ENCODE measurements around the gene ADGRD1.

ADGRD1 gene

DNA sequence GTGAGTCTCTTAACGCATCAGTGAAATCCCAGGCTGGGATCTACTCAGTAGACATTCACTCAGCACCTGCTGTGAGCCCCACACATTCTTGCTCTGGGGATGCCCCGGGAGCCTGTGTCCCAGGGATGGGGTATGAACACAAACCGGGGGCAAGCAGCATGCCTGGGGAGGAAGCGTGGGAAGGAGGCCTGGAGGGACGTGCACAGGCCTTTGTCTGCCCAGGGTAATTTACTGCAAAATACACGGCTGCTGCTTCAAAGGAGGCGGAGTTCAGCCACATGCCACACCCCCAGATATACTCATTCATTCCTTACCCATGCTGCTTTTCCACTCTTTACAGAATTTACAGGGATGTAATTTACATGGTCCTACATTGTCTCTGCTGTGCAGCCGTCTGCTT lies 187.8 kb downstream of the ADGRD1 start:
- no peak for DNase-seq

DNA sequence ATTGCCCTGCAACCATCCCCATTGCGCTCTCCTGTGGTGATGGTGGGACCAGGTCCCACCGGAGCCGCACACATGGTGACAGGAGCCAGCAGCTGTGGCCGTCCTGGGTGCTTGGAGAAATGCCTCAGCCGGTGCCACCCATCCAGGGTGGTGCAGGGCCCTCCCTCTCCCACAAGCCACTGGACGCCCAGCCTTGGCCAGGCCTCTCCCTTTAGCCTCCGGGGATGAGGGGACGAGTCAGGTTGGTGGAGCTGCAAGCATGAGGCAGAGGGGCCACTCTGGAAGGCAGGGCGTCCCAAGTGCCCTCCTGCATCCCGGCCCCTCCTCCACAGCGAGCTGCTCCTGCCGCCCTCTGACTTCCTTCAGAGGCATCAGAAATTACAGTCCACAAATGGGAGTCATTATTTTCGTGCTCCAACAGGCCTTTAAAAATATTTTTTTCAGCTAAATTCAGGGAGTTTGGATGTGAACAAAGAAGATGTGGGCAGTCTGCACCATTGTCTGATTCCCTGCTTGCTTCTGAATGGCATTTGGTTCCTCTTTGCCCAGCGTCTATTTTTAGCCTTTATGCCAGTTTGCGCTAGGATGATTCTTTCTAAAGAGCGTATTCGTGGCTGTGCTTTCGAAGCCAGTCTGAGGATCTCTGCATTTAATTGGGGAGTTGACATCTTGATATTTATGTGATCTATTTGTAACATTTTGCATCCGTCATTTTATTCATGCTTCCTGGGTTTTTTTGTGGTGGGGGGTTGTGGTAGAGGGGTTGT lies 189.4 kb downstream of the ADGRD1 start:
- DNase-seq, result no peak

DNA sequence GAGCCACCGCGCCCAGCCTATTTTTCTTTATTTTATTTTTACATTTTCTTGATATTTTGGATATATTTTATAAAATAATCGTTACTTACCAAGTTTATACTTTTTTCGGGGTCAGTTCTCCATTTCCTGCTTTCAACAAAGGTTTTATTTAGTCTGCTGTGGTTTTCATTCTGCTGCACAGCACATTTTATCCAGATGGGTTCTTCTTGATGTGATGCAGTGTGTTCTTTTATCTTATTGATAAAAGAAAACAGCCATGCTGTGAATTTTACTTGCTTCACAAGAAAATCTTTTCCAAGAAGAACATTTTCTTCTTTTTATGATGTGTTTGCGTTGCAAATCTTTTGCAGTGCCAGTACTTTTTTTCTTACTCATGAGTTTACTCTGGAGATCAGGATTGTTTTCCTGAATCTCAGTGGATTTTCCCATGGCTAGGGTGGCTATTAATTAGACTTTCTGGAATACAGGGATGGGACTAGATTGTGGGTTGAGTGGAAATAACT lies 192.5 kb downstream of the ADGRD1 start:
- no peak for DNase-seq

DNA sequence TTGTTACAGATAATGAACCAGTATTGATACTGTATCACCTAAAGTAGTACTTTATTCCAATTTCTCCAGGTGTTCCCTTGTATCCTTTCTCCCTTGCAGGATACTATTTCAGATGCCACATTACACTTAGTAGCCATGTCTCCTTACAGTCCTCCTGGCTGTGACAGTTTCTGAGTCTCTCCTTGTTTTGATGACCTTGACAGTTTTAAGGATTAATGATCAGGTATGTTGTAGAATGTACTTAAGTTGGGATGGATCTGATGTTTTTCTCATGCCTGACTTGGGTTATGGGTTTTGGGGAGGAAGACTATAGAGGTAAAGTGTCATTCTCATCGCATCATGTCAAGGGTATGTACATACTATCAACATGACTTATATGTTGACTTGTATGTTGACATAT lies 193.6 kb downstream of the ADGRD1 start:
- no peak for DNase-seq

DNA sequence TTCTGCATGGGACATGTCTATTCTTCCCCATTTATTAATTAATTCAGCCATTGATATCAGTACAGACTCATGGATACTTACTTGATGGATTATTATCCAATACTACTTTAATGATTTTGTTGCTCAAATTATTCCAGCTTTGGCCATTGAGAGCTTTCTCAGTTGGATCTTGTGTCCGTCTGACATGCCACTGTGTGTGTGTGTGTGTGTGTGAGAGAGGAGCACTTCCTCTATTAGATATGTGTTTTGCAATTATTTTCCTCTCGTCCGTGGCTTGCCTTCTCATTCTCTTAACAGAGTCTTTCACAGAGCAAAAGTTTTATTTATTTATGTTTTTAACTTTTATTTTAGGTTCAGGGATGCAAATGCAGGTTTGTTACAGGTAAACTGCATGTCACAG lies 194.2 kb downstream of the ADGRD1 start:
- DNase-seq, result no peak

DNA sequence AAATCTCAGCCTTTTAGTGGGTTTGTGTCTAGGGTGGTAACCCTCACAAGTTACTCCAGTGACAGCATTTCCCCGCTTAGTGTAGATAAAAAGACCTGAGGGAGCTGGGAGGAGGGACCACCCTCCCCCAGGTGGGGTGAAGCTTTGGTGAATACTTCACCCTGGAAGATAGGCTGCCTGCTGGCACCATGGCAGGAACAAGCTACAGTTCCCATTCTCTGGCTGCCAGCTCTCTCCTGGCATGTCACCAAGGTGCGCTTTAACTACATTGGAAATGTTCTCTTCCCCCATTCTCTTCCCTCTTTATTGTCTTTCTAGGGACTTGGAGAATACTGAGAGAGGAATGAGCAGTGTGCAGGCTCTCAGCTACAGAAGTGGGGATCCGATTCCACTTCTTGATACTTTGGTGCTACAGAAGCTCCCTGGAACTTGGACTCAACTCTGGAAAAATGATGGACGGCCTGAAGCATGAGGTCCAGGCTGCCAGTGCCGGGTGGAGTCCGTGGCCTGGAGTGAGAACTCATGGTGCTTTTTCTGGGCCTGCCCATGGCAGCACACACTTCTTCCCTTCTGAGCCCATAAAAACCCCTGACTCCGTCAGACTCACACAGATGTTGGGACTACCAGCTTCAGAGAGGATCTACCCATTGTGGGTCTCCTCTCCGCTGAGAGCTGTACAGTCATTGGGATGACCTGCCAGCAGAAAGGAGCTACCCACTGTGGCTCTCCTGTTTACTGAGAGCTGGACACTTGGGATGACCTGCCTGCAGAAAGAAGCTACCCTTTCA lies 198.0 kb downstream of the ADGRD1 start:
- DNase-seq, result no peak

DNA sequence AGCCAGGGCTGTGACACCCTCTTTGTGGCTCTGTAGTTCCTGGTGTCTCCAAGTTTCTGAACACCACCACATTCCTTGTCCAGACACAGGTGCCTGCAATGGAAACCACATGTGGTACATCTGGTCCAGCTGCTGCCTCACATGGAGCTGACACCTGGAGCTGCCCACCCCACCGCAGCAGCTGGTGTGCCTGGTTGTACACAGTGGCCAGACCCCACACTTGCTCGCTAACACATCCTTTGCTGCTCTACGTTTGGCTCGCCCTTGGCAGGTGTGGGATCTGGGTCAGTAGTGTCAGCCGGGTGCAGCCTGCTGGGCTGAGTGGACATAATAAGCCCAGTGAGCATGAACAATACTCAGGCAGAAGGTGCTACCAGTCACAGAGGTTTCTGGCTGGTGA lies 198.9 kb downstream of the ADGRD1 start:
- DNase-seq, result no peak

DNA sequence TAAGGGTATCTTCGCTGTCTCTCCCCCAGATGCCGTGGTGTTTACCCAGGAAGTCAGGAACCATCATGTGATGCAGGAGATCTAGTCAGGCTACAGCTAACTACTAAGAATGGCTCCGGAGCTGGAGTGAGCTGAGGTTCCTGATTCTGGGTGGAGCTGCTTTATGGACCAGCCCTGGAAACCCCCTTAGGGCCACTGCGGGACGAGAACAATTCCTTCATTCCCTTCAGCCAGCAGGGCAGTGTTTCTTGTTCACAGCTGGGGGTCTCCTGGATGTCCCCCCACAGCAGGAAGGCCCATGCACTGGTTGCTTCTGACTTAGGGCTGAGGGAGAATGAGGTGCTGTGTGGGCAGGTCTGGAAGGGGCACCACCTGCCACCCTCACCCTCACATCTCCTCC lies 199.3 kb downstream of the ADGRD1 start:
- no peak for DNase-seq

DNA sequence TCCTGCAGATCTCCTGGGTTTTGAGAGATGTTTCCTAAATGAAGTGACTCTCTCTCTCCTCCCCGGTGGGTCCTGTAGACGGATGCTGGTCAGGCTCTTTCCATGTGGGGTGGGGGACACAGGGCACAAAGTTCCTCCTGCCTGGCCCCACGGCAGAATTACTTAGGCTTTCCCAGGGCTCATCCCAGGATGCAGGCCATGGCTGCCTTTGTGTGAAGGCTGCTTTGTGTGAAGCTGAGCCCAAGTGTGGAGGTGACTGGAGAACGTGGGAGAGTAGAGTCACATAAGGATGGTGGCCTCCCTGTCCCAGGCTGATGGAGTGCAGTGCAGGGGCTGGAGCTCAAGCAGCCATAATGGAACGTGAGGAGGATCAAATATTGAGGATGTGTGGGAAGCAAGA lies 200.2 kb downstream of the ADGRD1 start:
- DNase-seq, result no peak

DNA sequence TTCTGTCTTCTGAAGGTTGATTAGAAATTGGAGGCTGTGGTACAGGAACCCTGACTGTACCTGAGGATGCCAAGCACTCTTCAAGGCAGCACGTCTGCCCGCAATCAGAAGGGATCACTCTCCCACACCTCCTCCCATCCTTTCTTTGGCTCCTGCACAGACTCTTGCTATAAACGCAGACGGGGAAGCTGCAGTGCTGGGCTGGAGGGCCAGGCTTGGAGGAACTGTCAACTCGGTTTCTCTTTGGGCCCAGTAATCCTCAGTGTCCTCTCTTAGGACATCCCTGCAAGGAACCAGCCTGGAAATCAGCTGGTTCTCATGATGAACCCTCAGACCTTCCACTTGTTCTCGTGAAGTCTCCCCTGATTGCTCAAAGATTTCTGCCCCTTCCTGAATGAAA lies 201.4 kb downstream of the ADGRD1 start:
- DNase-seq, result no peak

DNA sequence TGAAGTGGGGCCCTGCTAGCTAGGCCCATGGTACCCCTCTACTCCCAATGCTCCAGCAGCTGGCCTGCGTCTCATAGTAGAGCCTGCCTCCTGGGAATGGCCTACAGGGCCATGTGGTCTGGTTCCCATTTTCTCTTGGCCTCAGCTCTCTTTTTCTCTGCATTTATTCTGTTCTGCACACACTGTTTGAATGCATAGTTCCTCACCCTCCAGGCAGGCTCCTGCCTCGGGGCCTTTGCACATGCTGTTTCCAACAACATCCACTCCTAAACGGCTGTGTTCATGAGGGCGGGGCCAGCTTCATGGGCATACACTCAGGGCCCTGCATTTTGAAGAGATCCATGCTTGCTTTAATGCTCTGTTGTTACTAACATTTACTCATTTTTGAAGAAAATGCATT lies 204.0 kb downstream of the ADGRD1 start:
- DNase-seq, result no peak

DNA sequence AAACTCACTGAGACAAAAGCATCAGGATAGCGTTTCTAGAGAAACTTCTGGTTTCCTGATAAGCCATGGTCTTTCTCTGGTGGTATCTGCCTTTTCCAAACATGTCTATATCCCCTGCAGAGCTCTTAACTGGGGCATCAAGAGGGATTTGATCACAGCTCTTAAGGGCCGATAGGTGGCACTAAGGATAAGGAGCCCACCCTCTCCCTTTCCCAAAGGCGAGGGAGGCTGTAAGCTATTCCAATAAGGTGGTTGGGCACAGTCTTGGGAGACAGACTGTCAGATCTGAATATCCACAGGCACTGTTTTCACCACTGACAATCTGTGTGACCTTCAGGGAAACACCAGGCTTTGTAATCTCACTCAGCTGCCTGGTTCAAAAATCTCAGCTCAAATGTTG lies 206.0 kb downstream of the ADGRD1 start:
- DNase-seq, result no peak

DNA sequence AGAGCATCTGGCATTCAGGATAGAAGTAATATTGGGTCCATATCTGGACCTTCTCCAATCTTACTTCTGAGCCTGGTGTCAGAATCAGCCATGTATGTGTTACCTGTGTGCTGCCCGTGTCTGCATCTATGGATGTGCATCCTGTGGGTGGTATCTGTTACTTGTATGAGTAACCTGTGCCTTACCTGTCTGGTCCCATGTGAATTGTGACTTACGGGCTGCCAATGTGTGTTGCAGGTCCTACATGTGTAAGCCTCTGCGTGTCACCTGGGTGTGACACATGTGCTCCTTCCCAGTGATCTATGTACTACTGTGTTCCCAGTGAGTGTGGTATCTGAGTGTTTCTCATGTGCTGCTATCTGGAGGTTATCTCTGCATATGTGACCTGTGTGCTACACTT lies 208.4 kb downstream of the ADGRD1 start:
- DNase-seq, result no peak

DNA sequence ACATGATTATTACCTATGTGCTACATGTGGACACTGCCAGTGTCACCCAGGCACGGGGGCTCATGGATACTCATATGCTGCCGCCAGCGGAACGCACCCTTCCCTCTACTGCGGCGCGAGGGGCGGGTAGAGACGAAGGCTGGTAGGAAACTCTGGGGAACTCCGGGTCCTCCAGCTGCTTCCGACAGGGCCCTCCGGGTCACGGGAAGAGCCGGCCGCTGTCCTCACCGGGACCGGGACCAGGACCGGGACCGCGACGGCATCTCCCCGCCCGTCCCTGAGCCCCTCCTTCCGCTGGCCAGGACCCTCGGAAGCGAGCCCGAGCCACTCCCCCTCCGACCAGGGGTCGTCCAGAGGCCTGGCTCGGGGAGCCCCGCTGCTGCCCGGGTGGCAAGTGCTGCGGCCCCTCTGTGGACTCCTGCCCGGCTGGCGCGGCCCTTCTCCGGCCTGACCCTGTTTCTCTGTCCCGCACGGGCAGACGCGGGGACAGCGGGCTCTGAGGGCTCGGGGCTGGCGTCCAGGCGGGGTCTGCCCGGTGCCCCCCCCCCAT lies 209.6 kb downstream of the ADGRD1 start:
- DNase-seq, result no peak

DNA sequence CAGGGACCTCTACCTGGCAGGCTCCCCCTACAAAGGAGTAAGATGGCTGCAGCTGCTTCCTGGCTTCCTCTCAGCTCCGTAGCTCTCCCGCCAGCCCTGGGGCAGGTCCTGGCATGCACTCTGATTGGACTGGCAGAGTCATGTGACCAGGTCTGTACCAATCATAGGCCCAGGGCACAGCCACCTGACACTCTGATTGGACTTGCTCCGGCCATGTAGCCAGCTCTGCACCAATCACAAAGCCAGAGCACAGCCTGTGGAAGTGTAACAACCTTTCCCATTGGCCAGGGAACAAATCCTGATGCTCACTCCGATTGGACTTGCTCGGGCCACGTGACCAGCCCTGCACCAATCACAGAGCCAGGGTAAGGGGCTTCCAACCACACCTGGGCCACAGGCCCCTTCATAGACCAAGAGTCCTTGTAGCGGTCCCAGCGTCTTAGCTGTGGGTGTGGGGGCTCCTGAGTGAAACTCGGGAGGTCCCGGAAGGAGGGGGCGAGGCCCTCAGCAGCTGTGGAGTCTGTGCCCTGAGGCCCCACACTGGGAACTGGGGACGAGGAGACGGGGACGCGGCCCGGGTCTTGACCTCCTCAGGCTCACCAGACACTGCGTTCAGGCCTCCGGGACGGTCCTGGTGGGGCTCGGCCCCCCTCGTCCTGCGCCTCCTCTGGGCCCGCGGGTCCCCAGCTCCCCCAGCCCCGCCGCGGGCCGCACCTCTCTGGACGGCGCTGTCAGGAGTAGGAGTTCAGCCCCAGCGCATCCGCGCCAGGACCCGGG lies 210.6 kb downstream of the ADGRD1 start:
- DNase-seq, result no peak

DNA sequence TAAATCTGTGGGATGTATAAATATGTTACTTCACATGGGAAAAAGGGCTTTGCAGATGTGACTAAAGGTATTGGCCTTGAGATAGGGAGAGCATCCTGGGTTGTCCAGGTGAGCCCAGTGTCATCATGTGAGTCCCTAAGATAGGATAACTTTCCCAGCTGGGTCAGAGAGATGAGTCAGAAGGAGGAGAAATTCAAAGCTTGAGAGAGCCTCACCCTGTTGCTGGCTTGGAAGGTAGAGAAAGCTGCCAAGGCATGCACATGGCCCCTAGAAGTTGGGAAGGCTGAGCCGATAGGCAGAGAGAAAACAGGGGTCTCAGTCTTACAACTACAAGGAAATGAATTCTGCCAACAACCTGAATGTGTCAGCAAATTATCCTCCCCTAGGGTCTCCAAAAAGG lies 213.0 kb downstream of the ADGRD1 start:
- DNase-seq, result no peak

DNA sequence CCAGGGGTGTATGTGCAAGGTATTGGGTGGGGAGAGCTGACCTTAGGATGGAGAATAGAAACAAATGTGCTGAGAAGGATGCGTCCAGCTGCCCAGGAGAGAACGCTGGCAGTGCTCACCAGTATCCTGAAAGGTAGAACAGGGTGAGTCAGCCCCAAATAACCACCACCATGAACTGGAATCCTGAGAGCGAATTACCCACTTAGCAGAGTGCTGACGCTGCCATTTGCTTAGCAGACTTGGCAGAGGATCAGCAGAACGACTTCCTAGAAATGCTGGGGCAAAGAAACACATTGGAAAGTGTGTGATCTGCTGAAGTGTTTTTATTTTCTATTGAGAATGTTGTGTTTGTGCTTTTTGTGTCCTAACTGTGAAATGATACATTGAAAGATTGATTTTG lies 213.6 kb downstream of the ADGRD1 start:
- no peak for DNase-seq

DNA sequence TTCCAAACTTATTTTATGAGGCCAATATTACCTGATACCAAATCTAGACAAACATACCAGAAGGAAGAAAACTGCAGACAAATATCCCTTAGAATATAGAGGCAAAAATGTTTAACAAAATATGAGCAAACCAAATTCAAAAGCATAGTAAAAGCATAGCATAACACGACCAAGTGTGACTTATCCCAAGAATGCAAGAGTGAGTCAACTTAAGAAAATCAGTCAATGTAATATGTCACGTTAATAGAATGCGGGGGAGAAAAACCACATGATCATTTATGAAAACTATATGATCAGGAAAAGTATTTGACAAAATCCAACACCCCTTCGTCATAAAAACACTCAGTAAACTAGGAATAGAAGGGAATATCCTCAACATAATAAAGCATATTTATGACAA lies 217.3 kb downstream of the ADGRD1 start:
- DNase-seq, result no peak

DNA sequence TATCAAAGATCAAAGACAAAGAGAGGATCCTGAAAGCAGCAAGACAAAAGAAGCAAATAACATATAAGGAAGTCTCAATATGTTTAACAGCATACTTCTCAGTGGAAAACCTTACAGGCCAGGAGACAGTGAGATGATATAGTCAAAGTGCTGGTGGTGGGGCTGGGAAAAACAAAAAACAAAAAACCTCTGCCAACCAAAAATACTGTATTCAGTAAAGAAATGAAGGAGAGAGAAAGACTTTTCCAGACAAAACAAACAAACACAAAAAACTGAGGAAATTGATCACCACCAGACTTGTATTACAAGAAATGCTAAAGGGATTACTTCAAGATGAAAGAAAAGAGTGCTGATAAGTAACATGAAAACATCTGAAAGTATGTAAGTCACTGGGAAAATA lies 221.2 kb downstream of the ADGRD1 start:
- DNase-seq, result no peak

DNA sequence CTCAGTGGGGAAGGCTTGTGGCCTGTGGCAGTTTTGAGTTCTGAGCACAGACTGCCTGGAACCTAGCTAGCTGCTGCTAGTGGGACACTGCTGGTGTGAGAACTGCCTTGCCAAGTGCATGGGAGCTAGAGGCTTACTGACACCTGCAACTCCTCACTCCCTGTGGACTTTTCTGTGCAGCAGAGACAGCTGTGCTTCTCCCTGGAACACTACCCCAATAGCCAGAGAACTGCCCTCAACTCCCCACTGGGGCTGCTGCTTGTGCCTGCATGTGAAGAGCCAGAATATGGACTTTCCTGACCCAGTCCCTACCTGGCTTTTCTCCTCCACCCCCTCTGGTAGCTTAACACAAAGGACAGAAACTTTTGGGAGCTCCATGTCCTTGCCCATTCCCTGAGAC lies 222.6 kb downstream of the ADGRD1 start:
- no peak for DNase-seq

DNA sequence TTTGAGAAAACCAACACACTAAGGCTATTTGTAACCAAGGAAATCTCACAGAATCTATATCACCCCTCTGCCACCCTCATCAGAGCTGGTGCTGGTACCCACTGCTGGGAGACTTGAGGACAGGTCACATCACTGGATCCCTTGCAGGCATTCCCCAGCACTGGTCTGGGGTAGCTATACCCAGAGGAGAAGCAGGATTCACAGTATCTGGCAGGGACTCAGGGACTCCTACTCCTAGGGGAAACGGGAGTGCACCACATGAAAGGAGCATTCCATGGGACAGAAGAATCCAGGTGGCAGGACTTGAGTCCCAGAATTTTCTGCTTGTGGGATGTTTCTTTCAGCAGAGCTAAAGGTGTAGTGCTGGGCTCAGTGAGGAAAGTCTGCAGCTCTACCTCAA lies 223.2 kb downstream of the ADGRD1 start:
- DNase-seq, result no peak

DNA sequence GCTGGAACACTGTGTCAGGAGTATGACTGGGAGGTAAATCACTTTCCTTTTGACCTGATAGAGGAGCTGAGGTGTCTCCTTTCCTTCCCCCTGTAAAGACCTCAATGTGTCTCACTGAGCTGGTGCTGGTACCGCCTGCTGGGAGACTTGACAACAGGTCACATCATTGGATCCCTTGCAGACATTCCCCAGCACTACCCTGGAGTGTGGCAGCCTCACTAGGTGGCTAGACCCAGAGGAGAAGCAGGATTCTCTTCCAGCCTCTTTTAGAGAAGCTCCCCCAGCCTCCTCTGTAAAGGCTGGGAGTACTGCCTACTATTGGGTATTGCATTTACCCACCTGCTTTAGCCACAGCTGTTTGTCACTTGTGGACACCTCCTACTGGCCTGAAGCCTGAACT lies 223.9 kb downstream of the ADGRD1 start:
- no peak for DNase-seq

DNA sequence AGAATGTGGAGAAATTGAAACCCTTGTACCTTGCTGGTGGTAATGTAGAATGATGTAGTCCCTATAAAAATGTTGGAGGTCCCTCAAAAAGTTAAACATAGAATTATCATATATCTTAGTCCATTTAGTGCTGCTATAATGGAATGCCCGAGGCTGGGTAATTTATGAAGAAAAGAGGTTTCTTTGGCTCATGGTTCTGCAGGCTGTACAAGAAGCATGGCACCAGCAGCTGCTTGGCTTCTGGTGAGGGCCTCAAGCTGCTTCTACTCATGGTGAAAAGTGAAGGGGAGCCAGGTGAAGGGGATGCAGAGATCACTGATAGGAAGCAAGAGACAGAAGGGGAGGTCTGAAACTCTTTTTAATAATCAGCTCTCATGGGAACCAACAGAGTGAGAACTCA lies 233.9 kb downstream of the ADGRD1 start:
- no peak for DNase-seq
